ENCODE results near the gene PTK7.

The PTK7 gene

GRCh38 chr6:43173591-43174262 lies 97.6 kb downstream of the PTK7 start:
- Histone ChIP-seq H3K4me1 (ENCODE audit: low read length) (peaks cover 33% of the 10 kb centered on the region), H3K27me3 (ENCODE audit: low read depth, low read length) (no peaks in the 10 kb centered on the region), H3K4me2 (ENCODE audit: low read length) (peak overlapping the region; percentile 97), H3K9me3 (ENCODE audit: insufficient read depth, low read length) (no peaks in the 10 kb centered on the region), H3K79me2 (ENCODE audit: low read length) (peaks cover 49% of the 10 kb centered on the region), H4K20me1 (ENCODE audit: insufficient read depth, low read length) (peaks cover 33% of the 10 kb centered on the region), H3K4me3 (ENCODE audit: low read length) (peak overlapping the region; percentile 86), H3K27ac (ENCODE audit: low read length) (peak overlapping the region; percentile 73), H3K9ac (ENCODE audit: low read length) (peak overlapping the region; percentile 93; the same call in 1 of the 2 replicates), H2AFZ (ENCODE audit: low read depth, low read length) (no peak overlapping the region), H3K36me3 (replicated peaks; ENCODE audit: low read depth, low read length) (peaks cover 38% of the 10 kb centered on the region)
- TF ChIP-seq EZH2phosphoT487 (IDR thresholded peaks at IDR 0.05; ENCODE audit: low read depth) (no peak), CTCF (IDR thresholded peaks at IDR 0.05; ENCODE audit: low read depth, low read length) (no peak)

DNA sequence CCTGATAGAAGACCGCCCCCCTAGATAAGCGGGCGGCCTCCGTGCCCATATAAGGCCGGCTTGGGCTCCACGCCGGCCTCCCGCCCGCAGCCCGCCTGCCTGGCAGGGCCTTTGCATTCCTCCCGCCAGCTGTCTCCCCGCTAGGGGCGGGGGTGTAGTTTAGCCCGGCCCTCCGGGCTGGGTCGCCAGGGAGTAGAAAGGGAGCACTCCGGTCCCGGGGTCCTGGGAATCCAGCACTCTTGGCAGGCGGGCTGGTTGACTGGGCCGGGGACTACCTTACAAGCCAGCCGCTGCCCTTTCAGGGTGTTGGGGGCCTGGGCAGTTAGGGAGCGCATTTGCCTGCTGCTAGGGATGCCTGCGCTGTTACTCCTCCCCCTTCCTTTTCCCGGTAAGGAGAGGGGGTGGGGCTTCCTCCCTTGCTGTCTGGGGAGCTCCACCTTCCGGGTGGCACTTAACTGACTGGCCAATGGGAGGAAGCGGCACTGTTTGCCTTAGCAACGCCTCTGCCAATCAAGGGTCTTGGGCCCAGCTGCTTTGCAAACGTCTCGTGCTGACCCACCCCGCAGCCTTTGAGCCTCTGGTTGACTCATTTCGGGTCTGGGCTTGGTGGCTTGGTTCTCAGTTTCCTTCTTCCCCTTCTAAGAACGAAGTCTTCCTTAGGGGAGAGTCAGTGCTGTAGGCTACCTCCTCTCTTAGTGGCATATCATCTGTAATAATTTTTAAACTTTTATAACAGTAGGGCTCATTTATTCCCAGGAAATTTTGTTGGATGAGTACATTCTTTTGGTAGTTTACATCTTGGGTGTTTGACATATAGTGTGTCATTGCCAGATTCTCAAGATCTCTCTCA lies 98.4 kb downstream of the PTK7 start:
- peaks cover 33% of the 10 kb centered on the region for H3K4me1 ChIP-seq (ENCODE audit: low read length)
- peak overlapping the region; percentile 97 for H3K4me2 ChIP-seq (ENCODE audit: low read length)
- peak overlapping the region; percentile 93 for H3K9ac ChIP-seq (ENCODE audit: low read length)
- H3K4me3 ChIP-seq (ENCODE audit: low read length): peak overlapping the region; percentile 86
- peak overlapping the region; percentile 78 for H3K27ac ChIP-seq (ENCODE audit: low read length)
- no peak overlapping the region for H2AFZ ChIP-seq (ENCODE audit: low read depth, low read length)
- H3K27me3 ChIP-seq (ENCODE audit: low read depth, low read length): no peaks in the 10 kb centered on the region
- H3K9me3 ChIP-seq (ENCODE audit: insufficient read depth, low read length): no peaks in the 10 kb centered on the region
- peaks cover 49% of the 10 kb centered on the region for H3K79me2 ChIP-seq (ENCODE audit: low read length)
- peaks cover 46% of the 10 kb centered on the region for H3K36me3 ChIP-seq (replicated peaks; ENCODE audit: low read depth, low read length)
- no peak for TF ChIP-seq EZH2phosphoT487 (IDR thresholded peaks at IDR 0.05; ENCODE audit: low read depth)
- TF ChIP-seq CTCF (IDR thresholded peaks at IDR 0.05; ENCODE audit: low read depth, low read length): no peak
- peaks cover 33% of the 10 kb centered on the region for H4K20me1 ChIP-seq (ENCODE audit: insufficient read depth, low read length)

DNA sequence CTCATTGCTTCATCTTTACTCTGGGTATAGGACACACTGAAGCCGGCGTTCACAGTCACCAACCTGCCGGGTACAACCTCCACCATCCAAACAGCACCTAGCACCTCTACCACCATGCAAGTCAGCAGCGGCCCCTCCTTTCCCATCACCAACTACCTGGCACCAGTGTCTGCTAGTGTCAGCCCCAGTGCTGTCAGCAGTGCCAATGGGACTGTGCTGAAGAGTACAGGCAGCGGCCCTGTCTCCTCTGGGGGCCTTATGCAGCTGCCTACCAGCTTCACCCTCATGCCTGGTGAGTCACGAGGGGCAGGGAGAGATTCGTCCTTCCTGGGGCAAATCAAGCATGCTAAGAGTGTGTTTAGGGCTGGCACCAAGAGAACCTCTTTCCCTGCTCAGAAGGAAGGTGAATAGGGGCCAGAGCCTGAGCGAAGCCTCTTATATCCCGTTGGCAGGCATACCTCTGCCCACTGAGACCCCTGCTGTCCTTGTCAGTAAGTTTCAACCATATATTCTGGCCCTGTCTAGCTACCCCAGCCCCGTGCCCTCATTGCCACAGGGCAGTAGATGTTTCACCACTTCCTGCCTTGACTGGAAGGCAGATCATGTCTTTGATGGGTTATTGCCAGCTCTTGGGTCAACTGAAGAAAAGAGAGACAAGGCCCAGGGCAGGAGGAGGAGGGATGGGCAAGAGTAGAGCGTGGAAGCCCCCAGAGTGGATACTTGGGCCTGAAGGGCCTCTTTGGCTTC lies 99.7 kb downstream of the PTK7 start:
- peaks cover 33% of the 10 kb centered on the region for H4K20me1 ChIP-seq (ENCODE audit: insufficient read depth, low read length)
- H3K9me3 ChIP-seq (ENCODE audit: insufficient read depth, low read length): no peaks in the 10 kb centered on the region
- H3K4me2 ChIP-seq (ENCODE audit: low read length): no peak overlapping the region; the same call in 1 of the 2 replicates
- H3K4me1 ChIP-seq (ENCODE audit: low read length): peaks cover 28% of the 10 kb centered on the region
- no peak overlapping the region for H2AFZ ChIP-seq (ENCODE audit: low read depth, low read length)
- H3K9ac ChIP-seq (ENCODE audit: low read length): no peak overlapping the region
- peaks cover 46% of the 10 kb centered on the region for H3K36me3 ChIP-seq (replicated peaks; ENCODE audit: low read depth, low read length)
- no peak overlapping the region for H3K27ac ChIP-seq (ENCODE audit: low read length)
- H3K79me2 ChIP-seq (ENCODE audit: low read length): peaks cover 49% of the 10 kb centered on the region
- H3K27me3 ChIP-seq (ENCODE audit: low read depth, low read length): no peaks in the 10 kb centered on the region
- no peak overlapping the region for H3K4me3 ChIP-seq (ENCODE audit: low read length)
- TF ChIP-seq EZH2phosphoT487 (IDR thresholded peaks at IDR 0.05; ENCODE audit: low read depth) (no peak), CTCF (IDR thresholded peaks at IDR 0.05; ENCODE audit: low read depth, low read length) (no peak)

- H3K9ac ChIP-seq (ENCODE audit: low read length): no peak overlapping the region
- TF ChIP-seq EZH2phosphoT487 (IDR thresholded peaks at IDR 0.05; ENCODE audit: low read depth): no peak
- no peak for TF ChIP-seq CTCF (IDR thresholded peaks at IDR 0.05; ENCODE audit: low read depth, low read length)
- H3K4me2 ChIP-seq (ENCODE audit: low read length): no peak overlapping the region
- peaks cover 49% of the 10 kb centered on the region for H3K36me3 ChIP-seq (replicated peaks; ENCODE audit: low read depth, low read length)
- peaks cover 29% of the 10 kb centered on the region for H3K4me1 ChIP-seq (ENCODE audit: low read length)
- no peaks in the 10 kb centered on the region for H3K27me3 ChIP-seq (ENCODE audit: low read depth, low read length)
- no peak overlapping the region for H3K27ac ChIP-seq (ENCODE audit: low read length)
- peaks cover 33% of the 10 kb centered on the region for H4K20me1 ChIP-seq (ENCODE audit: insufficient read depth, low read length)
- no peak overlapping the region for H3K4me3 ChIP-seq (ENCODE audit: low read length)
- peaks cover 48% of the 10 kb centered on the region for H3K79me2 ChIP-seq (ENCODE audit: low read length)
- H3K9me3 ChIP-seq (ENCODE audit: insufficient read depth, low read length): no peaks in the 10 kb centered on the region
- H2AFZ ChIP-seq (ENCODE audit: low read depth, low read length): no peak overlapping the region
Observed at GRCh38 chr6:43176423-43176786, 100.3 kb downstream of the PTK7 start.
